GM12872 (cell line): ENCODE results near the gene FILIP1L.

ENCODE experiments used
- CTCF ChIP-seq: IDR thresholded peaks from 3 replicates; pipeline ENCODE4 v1.5.1; 2011; ENCODE audit warnings: low read depth, mild to moderate bottlenecking, low read length, moderate library complexity; ENCODE audit not compliant: insufficient read depth

FILIP1L gene

GRCh38 chr3:99882436-99883137, 231.7 kb downstream of the FILIP1L start:
- TF ChIP-seq CTCF = no peak

- TF ChIP-seq CTCF = no peak
Observed at GRCh38 chr3:99881121-99881524, 233.2 kb downstream of the FILIP1L start.

GRCh38 chr3:99879275-99879674, 235.0 kb downstream of the FILIP1L start:
- TF ChIP-seq CTCF = no peak

GRCh38 chr3:99878005-99878404, 236.3 kb downstream of the FILIP1L start:
- TF ChIP-seq CTCF = no peak

- TF ChIP-seq CTCF = no peak
Observed at GRCh38 chr3:99877031-99877579, 237.2 kb downstream of the FILIP1L start.

GRCh38 chr3:99875929-99876841, 238.1 kb downstream of the FILIP1L start:
- TF ChIP-seq CTCF = no peak

GRCh38 chr3:99875581-99875928, 238.7 kb downstream of the FILIP1L start:
- TF ChIP-seq CTCF = no peak
